Mesenchymal stem cell (in vitro differentiated cells and primary cell): ENCODE data around the gene CPT1B.
A peak's percentile ranks its signal among the peaks of the same experiment; 100 is the strongest.

Source experiments
- DNase-seq: peaks from one replicate; pipeline ENCODE4 v3.0.0-alpha.2; 2013
- H2AFZ ChIP-seq: one replicate; pipeline ENCODE4 v1.6.1; 2013; ENCODE audit warnings: low read depth, mild to moderate bottlenecking, control low read depth, inconsistent platforms, low read length, moderate library complexity
- H2AK5ac ChIP-seq: 2 replicates; pipeline ENCODE4 v1.6.1; 2013; ENCODE audit warnings: low read length, moderate library complexity, mild to moderate bottlenecking, inconsistent platforms; ENCODE audit not compliant: severe bottlenecking
- H2BK120ac ChIP-seq: one replicate; pipeline ENCODE4 v1.6.1; 2013; ENCODE audit warnings: low read depth, mild to moderate bottlenecking, inconsistent platforms, low read length, moderate library complexity
- H2BK12ac ChIP-seq, 2 experiments: one replicate each; pipeline ENCODE4 v1.6.1; 2013; ENCODE audit warnings: inconsistent platforms in 2 of 2, low read length in 2 of 2, mild to moderate bottlenecking in 2 of 2, moderate library complexity in 2 of 2, control low read depth in 1 of 2
- H2BK15ac ChIP-seq: one replicate; pipeline ENCODE4 v1.6.1; 2013; ENCODE audit warnings: mild to moderate bottlenecking, low read depth, inconsistent platforms; ENCODE audit not compliant: poor library complexity, severe bottlenecking
- H2BK5ac ChIP-seq: 2 replicates; pipeline ENCODE4 v1.6.1; 2013; ENCODE audit warnings: low read depth, mild to moderate bottlenecking, low read length, control low read depth, inconsistent platforms; ENCODE audit not compliant: poor library complexity, severe bottlenecking
- H3K14ac ChIP-seq, 2 experiments: one replicate each; pipeline ENCODE4 v1.6.1; 2013; ENCODE audit warnings: inconsistent platforms in 2 of 2, low read length in 2 of 2, control low read depth in 1 of 2, mild to moderate bottlenecking in 1 of 2, moderate library complexity in 1 of 2
- H3K18ac ChIP-seq, 2 experiments: one replicate each; pipeline ENCODE4 v1.6.1; 2013; ENCODE audit warnings: inconsistent platforms in 2 of 2, low read length in 2 of 2, control low read depth in 1 of 2, low read depth in 1 of 2, mild to moderate bottlenecking in 1 of 2
- H3K23ac ChIP-seq, 2 experiments: one replicate each; pipeline ENCODE4 v1.6.1; 2013; ENCODE audit warnings: inconsistent platforms in 2 of 2, low read length in 2 of 2, mild to moderate bottlenecking in 2 of 2, moderate library complexity in 2 of 2, control low read depth in 1 of 2
- H3K27ac ChIP-seq: 2 replicates; pipeline ENCODE4 v1.5.1; 2013; ENCODE audit warnings: mild to moderate bottlenecking, moderate library complexity, low read length, control low read depth, inconsistent platforms; ENCODE audit not compliant: poor library complexity, severe bottlenecking
- H3K27me3 ChIP-seq, 2 experiments: 2 replicates each; pipeline versions ENCODE4 v1.6.1 to v1.7.0; 2013; ENCODE audit warnings: low read length in 2 of 2, mild to moderate bottlenecking in 2 of 2, moderate library complexity in 2 of 2, control low read depth in 1 of 2, inconsistent platforms in 1 of 2; ENCODE audit not compliant: control insufficient read depth in 1 of 2, insufficient read depth in 1 of 2
- H3K36me3 ChIP-seq, 2 experiments: 2 replicates each; pipeline versions ENCODE4 v1.6.1 to v1.7.0; 2013; ENCODE audit warnings: low read length in 2 of 2, control low read depth in 1 of 2, inconsistent platforms in 1 of 2, low read depth in 1 of 2, mild to moderate bottlenecking in 1 of 2; ENCODE audit not compliant: insufficient read depth in 2 of 2, control insufficient read depth in 1 of 2
- H3K4ac ChIP-seq, 2 experiments: one replicate each; pipeline ENCODE4 v1.6.1; 2013; ENCODE audit warnings: inconsistent platforms in 2 of 2, low read length in 2 of 2, mild to moderate bottlenecking in 2 of 2, moderate library complexity in 2 of 2, control low read depth in 1 of 2, low read depth in 1 of 2
- H3K4me1 ChIP-seq: 2 replicates; pipeline ENCODE4 v1.6.1; 2013; ENCODE audit warnings: low read depth, low read length, control low read depth; ENCODE audit not compliant: control insufficient read depth, insufficient read depth
- H3K4me2 ChIP-seq: 2 replicates; pipeline ENCODE4 v1.6.1; 2013; ENCODE audit warnings: low read length, mild to moderate bottlenecking, inconsistent platforms; ENCODE audit not compliant: poor library complexity, severe bottlenecking
- H3K4me3 ChIP-seq, 2 experiments: 2 replicates each; pipeline versions ENCODE4 v1.5.1 to v1.7.0; 2013; ENCODE audit warnings: low read length in 2 of 2, mild to moderate bottlenecking in 2 of 2, control low read depth in 1 of 2, low read depth in 1 of 2; ENCODE audit not compliant: insufficient read depth in 1 of 2
- H3K79me1 ChIP-seq: replicated peaks from 2 replicates; pipeline ENCODE4 v1.6.1; 2013; ENCODE audit warnings: mild to moderate bottlenecking, control low read depth, low read length, inconsistent platforms; ENCODE audit not compliant: poor library complexity, severe bottlenecking
- H3K9ac ChIP-seq: 2 replicates; pipeline ENCODE4 v1.7.0; 2013; ENCODE audit warnings: mild to moderate bottlenecking, low read length, moderate library complexity
- H3K9me3 ChIP-seq: 2 replicates; pipeline ENCODE4 v1.7.0; 2013; ENCODE audit warnings: mild to moderate bottlenecking, low read length; ENCODE audit not compliant: control insufficient read depth
- H4K8ac ChIP-seq: one replicate; pipeline ENCODE4 v1.6.1; 2013; ENCODE audit warnings: inconsistent platforms, mild to moderate bottlenecking, low read length, moderate library complexity
- H4K91ac ChIP-seq: one replicate; pipeline ENCODE4 v1.6.1; 2013; ENCODE audit warnings: mild to moderate bottlenecking, low read length, inconsistent platforms
- WGBS: methylation state at CpG from one replicate; pipeline ENCODE4 v1.1.7; 2013; ENCODE audit warnings: mixed read lengths; 5-methylcytosine and 5-hydroxymethylcytosine counted together

The CPT1B gene

DNA sequence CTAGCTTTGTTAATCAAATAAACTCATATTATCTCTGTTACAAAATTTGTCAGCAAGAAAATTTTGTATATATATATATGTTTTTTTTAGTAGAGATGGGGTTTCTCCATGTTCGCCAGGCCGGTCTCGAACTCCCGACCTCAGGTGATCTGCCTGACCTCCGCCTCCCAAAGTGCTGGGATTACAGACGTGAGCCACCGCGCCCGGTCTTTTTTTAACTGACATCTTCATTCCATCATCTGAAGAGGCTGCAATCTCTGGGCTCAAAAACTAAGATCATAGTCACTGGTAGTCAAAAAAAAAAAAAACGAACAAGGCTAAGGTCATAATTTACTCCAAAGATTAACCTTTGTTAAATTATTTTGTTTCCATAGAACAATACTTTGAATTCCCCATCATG lies 37.8 kb downstream of the CPT1B start:
- Histone ChIP-seq H3K18ac (no peak overlapping the region), H3K36me3 (no peaks in the 10 kb centered on the region), H2AK5ac (no peak overlapping the region), H2BK5ac (no peak overlapping the region), H3K9me3 (no peaks in the 10 kb centered on the region), H2BK120ac (no peak overlapping the region), H3K79me1 (no peaks in the 10 kb centered on the region), H3K4me1 (peaks cover 12% of the 10 kb centered on the region), H3K27ac (no peak overlapping the region), H3K4me3 (no peak overlapping the region), H3K14ac (no peak overlapping the region), H4K8ac (no peak overlapping the region), H2BK12ac (no peak overlapping the region), H3K27me3 (peaks cover 0 to 11% of the 10 kb centered on the region in 2 experiments), H4K91ac (no peak overlapping the region), H3K4me2 (no peak overlapping the region), H2BK15ac (no peak overlapping the region), H3K23ac (no peak overlapping the region), H3K9ac (peak overlapping the region; percentile 95), H3K4ac (no peak overlapping the region), H2AFZ (no peak overlapping the region)
- 91% methylated on average over 10 of the region's 10 CpGs for WGBS
- no peak for DNase-seq

DNA sequence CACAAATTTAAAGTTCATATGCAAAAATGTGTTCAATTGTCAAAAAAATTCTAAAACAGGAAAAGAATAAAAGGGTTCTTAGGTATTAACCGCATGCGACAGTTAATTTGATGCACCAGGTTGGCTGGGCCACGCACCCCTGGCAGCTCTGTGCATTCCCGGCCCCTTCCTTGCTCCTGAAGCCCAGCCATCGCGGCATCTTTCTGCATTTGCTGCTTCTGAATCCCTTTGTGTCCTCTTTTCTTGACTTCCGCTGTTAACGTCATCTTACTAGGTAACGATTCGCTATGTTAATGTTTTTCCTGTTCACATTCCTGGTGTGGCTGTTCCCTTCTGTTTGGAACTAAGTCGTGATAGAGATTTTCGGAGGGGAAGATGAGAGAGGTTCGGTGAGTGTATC lies 40.5 kb downstream of the CPT1B start:
- peak overlapping the region; percentile 57 for H2BK120ac ChIP-seq
- no peak overlapping the region for H3K4me2 ChIP-seq
- no peaks in the 10 kb centered on the region for H3K9me3 ChIP-seq
- H3K4me3 ChIP-seq = no peak overlapping the region
- no peak overlapping the region for H2BK5ac ChIP-seq
- H3K23ac ChIP-seq = no peak overlapping the region
- peaks cover 0 to 5% of the 10 kb centered on the region in 2 experiments for H3K27me3 ChIP-seq
- peak overlapping the region; percentile 52 for H4K91ac ChIP-seq
- no peak overlapping the region for H3K4ac ChIP-seq
- H3K4me1 ChIP-seq = peaks cover 5% of the 10 kb centered on the region
- H3K36me3 ChIP-seq = no peaks in the 10 kb centered on the region
- peak overlapping the region in 1 of 2 experiments; percentile 57 for H3K18ac ChIP-seq
- H3K27ac ChIP-seq = no peak overlapping the region
- peak overlapping the region; percentile 95 for H3K9ac ChIP-seq
- DNase-seq = no peak
- H3K79me1 ChIP-seq = no peaks in the 10 kb centered on the region
- H3K14ac ChIP-seq = no peak overlapping the region
- no peak overlapping the region for H2BK15ac ChIP-seq
- 94% methylated on average over 13 of the region's 13 CpGs for WGBS
- no peak overlapping the region for H4K8ac ChIP-seq
- peak overlapping the region; percentile 77 for H2BK12ac ChIP-seq
- H2AK5ac ChIP-seq = no peak overlapping the region
- H2AFZ ChIP-seq = no peak overlapping the region

DNA sequence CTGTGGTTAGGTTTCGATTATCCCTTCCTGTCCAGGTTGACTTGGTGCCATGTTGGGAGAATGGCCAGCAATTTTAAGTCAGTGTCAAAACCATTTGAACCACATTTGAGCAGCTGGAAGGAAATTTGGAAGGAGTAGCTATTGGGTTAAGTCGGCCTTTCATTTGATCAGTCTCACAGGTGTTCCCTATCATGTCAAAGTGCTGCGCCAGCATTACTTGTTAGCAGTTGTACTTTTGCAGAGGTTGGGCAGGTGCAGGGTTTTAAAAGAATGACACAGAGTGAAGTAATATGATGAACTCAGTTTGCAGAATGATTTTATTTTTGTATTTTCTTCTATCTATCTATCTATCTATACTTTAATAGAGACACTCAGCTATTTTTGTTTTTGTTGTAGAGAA lies 42.0 kb downstream of the CPT1B start:
- Histone ChIP-seq H3K14ac (no peak overlapping the region), H3K9ac (no peak overlapping the region), H3K4me2 (no peak overlapping the region), H4K8ac (no peak overlapping the region), H3K27ac (no peak overlapping the region), H2BK120ac (no peak overlapping the region), H3K4me1 (peaks cover 15% of the 10 kb centered on the region), H2BK12ac (no peak overlapping the region), H4K91ac (no peak overlapping the region), H2BK15ac (no peak overlapping the region), H3K79me1 (no peaks in the 10 kb centered on the region), H3K27me3 (peaks cover 0 to 12% of the 10 kb centered on the region in 2 experiments), H3K36me3 (no peaks in the 10 kb centered on the region), H2BK5ac (no peak overlapping the region), H3K23ac (no peak overlapping the region), H3K18ac (no peak overlapping the region), H3K4ac (no peak overlapping the region), H3K4me3 (no peak overlapping the region), H2AFZ (no peak overlapping the region), H3K9me3 (no peaks in the 10 kb centered on the region), H2AK5ac (no peak overlapping the region)
- 96% methylated on average over 3 of the region's 3 CpGs for WGBS
- no peak for DNase-seq

DNA sequence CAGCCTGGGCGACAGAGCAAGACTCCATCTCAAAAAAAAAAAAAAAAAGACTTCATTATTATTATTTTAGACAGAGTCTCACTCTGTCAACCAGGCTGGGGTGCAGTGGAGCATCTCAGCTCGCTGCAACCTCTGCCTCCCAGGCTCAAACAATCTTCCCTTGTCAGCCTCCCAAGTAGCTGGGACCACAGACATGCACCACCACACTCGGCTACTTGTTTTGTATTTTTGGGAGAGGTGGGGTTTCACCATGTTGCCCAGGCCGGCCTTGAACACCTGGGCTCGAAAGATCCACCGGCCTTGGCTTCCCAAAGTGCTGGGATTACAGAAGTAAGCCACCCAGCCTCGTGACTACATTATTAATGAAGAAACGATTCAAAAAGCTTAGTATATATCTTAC lies 43.1 kb downstream of the CPT1B start:
- no peak overlapping the region for H3K18ac ChIP-seq
- no peak overlapping the region for H2AFZ ChIP-seq
- no peak overlapping the region for H3K4ac ChIP-seq
- no peak overlapping the region for H3K4me3 ChIP-seq
- no peak overlapping the region for H2BK15ac ChIP-seq
- no peak overlapping the region for H3K27ac ChIP-seq
- H3K79me1 ChIP-seq = peaks cover 2% of the 10 kb centered on the region
- no peak overlapping the region for H4K8ac ChIP-seq
- peaks cover 0 to 22% of the 10 kb centered on the region in 2 experiments for H3K27me3 ChIP-seq
- H3K4me2 ChIP-seq = no peak overlapping the region
- H3K9ac ChIP-seq = no peak overlapping the region
- DNase-seq = no peak
- no peak overlapping the region for H2BK5ac ChIP-seq
- H3K23ac ChIP-seq = no peak overlapping the region
- peaks cover 0 to 3% of the 10 kb centered on the region in 2 experiments for H3K36me3 ChIP-seq
- no peak overlapping the region for H3K14ac ChIP-seq
- peaks cover 27% of the 10 kb centered on the region for H3K4me1 ChIP-seq
- H2BK120ac ChIP-seq = no peak overlapping the region
- 97% methylated on average over 5 of the region's 8 CpGs for WGBS
- H4K91ac ChIP-seq = no peak overlapping the region
- H2BK12ac ChIP-seq = peak overlapping the region in 1 of 2 experiments; percentile 63
- no peak overlapping the region for H2AK5ac ChIP-seq
- no peaks in the 10 kb centered on the region for H3K9me3 ChIP-seq
